Nephron (organoid): ENCODE results near the gene ARGLU1.

Experiments
- H3K27ac Mint-ChIP-seq, 3 experiments: 2 replicates each; pipeline ENCODE4 v1.8.0; 2020; ENCODE audit warnings: mixed read lengths in 3 of 3, mild to moderate bottlenecking in 2 of 3, moderate library complexity in 1 of 3
- H3K27me3 Mint-ChIP-seq: 2 replicates; pipeline ENCODE4 v1.8.0; 2021; ENCODE audit warnings: low read depth, mild to moderate bottlenecking, moderate library complexity, mixed read lengths
- H3K36me3 Mint-ChIP-seq: 2 replicates; pipeline ENCODE4 v1.8.0; 2020; ENCODE audit warnings: low read depth, mixed read lengths
- H3K4me1 Mint-ChIP-seq: 2 replicates; pipeline ENCODE4 v1.8.0; 2020; ENCODE audit warnings: mixed read lengths
- H3K4me3 Mint-ChIP-seq, 3 experiments: 2 replicates each; pipeline ENCODE4 v1.8.0; 2020; ENCODE audit warnings: mild to moderate bottlenecking in 3 of 3, mixed read lengths in 3 of 3, moderate library complexity in 2 of 3
- H3K9me3 Mint-ChIP-seq: 2 replicates; pipeline ENCODE4 v1.8.0; 2020; ENCODE audit warnings: mixed read lengths
- CTCF ChIP-seq, 3 experiments: fragments of 200-600 bp; sonication (generic); IDR thresholded peaks; one replicate each; pipeline ENCODE4 v1.5.0; 2021; ENCODE audit warnings: antibody characterized with exemption in 3 of 3; ENCODE audit not compliant: unreplicated experiment in 3 of 3

Gene ARGLU1

GRCh38 chr13:106569233-106570095 is 1.5 kb upstream of the ARGLU1 start:
- Mint-ChIP-seq H3K27ac (no peak overlapping the region), H3K4me1 (peaks cover 34% of the 10 kb centered on the region), H3K4me3 (no peak overlapping the region), H3K36me3 (peaks cover 3% of the 10 kb centered on the region), H3K9me3 (no peaks in the 10 kb centered on the region), H3K27me3 (no peaks in the 10 kb centered on the region)
- TF ChIP-seq CTCF (IDR thresholded peaks at IDR 0.05; ENCODE audit: unreplicated experiment in 3 of 3), result no peak

GRCh38 chr13:106568299-106569003 is 514 bp upstream of the ARGLU1 start:
- Mint-ChIP-seq H3K4me3 (peak overlapping the region; percentile 98 to 99 (median 98)), H3K36me3 (peaks cover 3% of the 10 kb centered on the region), H3K9me3 (no peaks in the 10 kb centered on the region), H3K27me3 (no peaks in the 10 kb centered on the region), H3K4me1 (peaks cover 37% of the 10 kb centered on the region), H3K27ac (peak overlapping the region; percentile 83 to 98 (median 98))
- no peak for TF ChIP-seq CTCF (IDR thresholded peaks at IDR 0.05; ENCODE audit: unreplicated experiment in 3 of 3)

- Mint-ChIP-seq H3K4me3 (peak overlapping the region; percentile 98 to 99 (median 98)), H3K9me3 (no peaks in the 10 kb centered on the region), H3K36me3 (peaks cover 3% of the 10 kb centered on the region), H3K27me3 (no peaks in the 10 kb centered on the region), H3K27ac (peak overlapping the region; percentile 83 to 98 (median 98)), H3K4me1 (peaks cover 48% of the 10 kb centered on the region)
- TF ChIP-seq CTCF (IDR thresholded peaks at IDR 0.05; ENCODE audit: unreplicated experiment in 3 of 3), result no peak
These were observed 1.1 kb downstream of the ARGLU1 start for GRCh38 chr13:106566641-106567473.

GRCh38 chr13:106565127-106565775 is 2.7 kb downstream of the ARGLU1 start:
- Mint-ChIP-seq H3K9me3 (no peaks in the 10 kb centered on the region), H3K27ac (peak overlapping the region; percentile 1 to 98 (median 2)), H3K27me3 (no peaks in the 10 kb centered on the region), H3K4me3 (peak overlapping the region; percentile 98 to 99 (median 98)), H3K36me3 (peaks cover 3% of the 10 kb centered on the region), H3K4me1 (peaks cover 61% of the 10 kb centered on the region)
- no peak for TF ChIP-seq CTCF (IDR thresholded peaks at IDR 0.05; ENCODE audit: unreplicated experiment in 3 of 3)

GRCh38 chr13:106562301-106562700 is 5.6 kb downstream of the ARGLU1 start:
- peak overlapping the region in 2 of 3 experiments; percentile 26 to 28 for H3K4me3 Mint-ChIP-seq
- H3K27ac Mint-ChIP-seq, result peak overlapping the region in 1 of 3 experiments; percentile 59
- H3K4me1 Mint-ChIP-seq, result peaks cover 66% of the 10 kb centered on the region
- peaks cover 26% of the 10 kb centered on the region for H3K36me3 Mint-ChIP-seq
- TF ChIP-seq CTCF (IDR thresholded peaks at IDR 0.05; ENCODE audit: unreplicated experiment in 3 of 3), result no peak
- no peaks in the 10 kb centered on the region for H3K27me3 Mint-ChIP-seq
- H3K9me3 Mint-ChIP-seq, result no peaks in the 10 kb centered on the region
